IPS-18a (cell line): ENCODE results near the gene HPS5.
"Not testable (repeated sequence)": the region's sequence is repeated elsewhere in the genome, so short reads cannot be mapped to it uniquely, and the experiment has no call there.

Experiments used
- H3K27ac ChIP-seq: one replicate; pipeline ENCODE4 v1.5.1; 2013; ENCODE audit warnings: low read length
- H3K27me3 ChIP-seq: one replicate; pipeline ENCODE4 v1.6.1; 2013; ENCODE audit warnings: mild to moderate bottlenecking, low read length; ENCODE audit not compliant: control insufficient read depth, insufficient read depth
- H3K36me3 ChIP-seq: one replicate; pipeline ENCODE4 v1.6.1; 2013; ENCODE audit warnings: low read depth, low read length; ENCODE audit not compliant: control insufficient read depth
- H3K4me1 ChIP-seq: one replicate; pipeline ENCODE4 v1.6.1; 2013; ENCODE audit warnings: low read depth, low read length; ENCODE audit not compliant: control insufficient read depth
- H3K4me3 ChIP-seq: one replicate; pipeline ENCODE4 v1.5.1; 2013; ENCODE audit warnings: low read length
- H3K9ac ChIP-seq: one replicate; pipeline ENCODE4 v1.6.1; 2013; ENCODE audit warnings: mild to moderate bottlenecking, low read length, moderate library complexity
- H3K9me3 ChIP-seq: one replicate; pipeline ENCODE4 v1.6.1; 2013; ENCODE audit warnings: low read depth, low read length; ENCODE audit not compliant: control insufficient read depth

Gene HPS5

GRCh38 chr11:18247191-18247581, 74.8 kb downstream of the HPS5 start:
- not testable (repeated sequence) for H3K36me3 ChIP-seq, H3K9me3 ChIP-seq, H3K9ac ChIP-seq, H3K4me3 ChIP-seq, H3K4me1 ChIP-seq, H3K27me3 ChIP-seq, H3K27ac ChIP-seq

DNA sequence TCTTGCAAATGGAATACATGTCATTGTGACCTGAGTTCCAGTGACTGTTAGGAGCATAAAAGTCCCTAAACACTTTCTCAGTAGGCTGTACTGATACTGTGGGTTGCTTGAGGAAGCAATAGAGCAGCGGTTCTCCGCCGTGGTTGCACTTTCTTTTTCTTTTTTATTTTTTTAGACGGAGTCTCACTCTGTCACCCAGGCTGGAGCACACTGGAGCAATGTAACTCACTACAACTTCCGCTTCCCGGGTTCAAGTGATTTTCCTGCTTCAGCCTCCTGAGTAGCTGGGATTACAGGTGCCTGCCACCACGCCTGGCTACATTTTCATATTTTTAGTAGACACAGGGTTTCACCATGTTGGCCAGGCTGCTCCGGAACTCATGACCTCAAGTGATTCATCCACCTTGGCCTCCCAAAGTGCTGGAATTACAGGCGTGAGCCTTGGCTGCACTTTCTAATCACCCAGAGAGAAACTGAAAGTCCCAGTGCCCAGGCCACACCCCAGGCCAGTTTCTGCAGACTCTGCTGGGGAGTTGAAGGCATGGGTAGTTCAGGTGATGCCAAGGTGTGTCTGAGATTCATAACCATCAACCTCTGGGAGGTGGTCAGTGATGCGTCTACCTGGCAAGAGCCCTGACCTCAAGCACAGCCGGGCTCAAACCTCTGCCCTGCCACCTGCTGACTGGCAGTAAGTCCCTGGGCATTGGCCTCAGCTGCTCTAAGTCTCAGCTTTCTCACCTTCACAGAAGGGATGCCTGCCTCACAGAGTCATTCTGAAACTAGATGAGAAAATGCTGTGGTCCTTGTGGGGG, 75.4 kb downstream of the HPS5 start:
- not testable (repeated sequence) for H3K27me3 ChIP-seq, H3K4me1 ChIP-seq, H3K9ac ChIP-seq, H3K36me3 ChIP-seq, H3K9me3 ChIP-seq, H3K4me3 ChIP-seq, H3K27ac ChIP-seq

DNA sequence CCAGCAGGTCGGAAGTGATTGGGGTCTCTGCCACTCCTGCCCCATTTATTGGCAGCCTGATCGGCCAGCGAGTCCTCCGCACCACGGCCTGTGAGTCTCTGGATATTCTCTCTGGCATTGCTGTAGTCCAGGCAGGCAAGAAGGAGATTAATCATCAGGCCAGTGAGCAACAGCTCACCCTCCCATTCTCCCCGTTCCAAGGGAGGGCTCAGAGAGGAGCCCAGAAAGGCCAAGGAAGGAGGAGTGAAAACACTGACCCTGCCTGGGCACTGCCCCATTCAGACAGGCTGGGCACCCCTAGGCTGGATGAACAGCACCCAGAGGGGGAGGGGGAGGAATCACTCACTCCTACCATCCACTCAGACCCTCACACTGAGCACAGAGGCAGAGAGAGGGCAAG, 76.5 kb downstream of the HPS5 start:
- no peak overlapping the region for H3K27ac ChIP-seq
- no peaks in the 10 kb centered on the region for H3K27me3 ChIP-seq
- H3K4me1 ChIP-seq = no peaks in the 10 kb centered on the region
- no peak overlapping the region for H3K9ac ChIP-seq
- H3K36me3 ChIP-seq = no peaks in the 10 kb centered on the region
- H3K9me3 ChIP-seq = peaks cover 2% of the 10 kb centered on the region
- H3K4me3 ChIP-seq = no peak overlapping the region

DNA sequence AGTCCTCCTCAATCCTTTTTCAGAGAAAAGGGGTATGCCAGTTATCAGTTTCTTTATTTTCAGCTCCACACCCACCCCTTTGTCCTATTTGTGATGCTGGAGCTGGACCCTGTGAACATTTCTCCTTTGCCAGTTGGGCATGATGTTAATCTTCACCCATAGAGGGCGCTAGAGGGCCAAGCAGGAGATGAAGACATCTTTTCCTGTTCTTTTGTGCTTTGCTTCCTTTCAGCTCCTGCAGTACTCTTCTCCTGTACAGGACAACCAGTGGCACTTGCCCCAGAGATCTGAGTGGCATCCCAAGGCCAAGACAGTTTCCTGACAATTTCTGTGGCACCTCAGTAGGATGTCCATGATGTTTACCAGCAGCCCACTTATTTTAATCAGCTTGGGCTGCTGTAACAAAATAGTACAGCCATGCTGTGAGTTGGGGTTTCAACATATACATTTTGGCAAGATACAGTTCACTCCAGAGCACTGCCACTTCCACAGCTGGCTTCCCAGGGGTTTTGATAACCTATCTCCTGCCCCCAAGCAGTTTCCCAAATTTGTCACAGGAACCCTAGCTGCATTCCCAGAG, 78.1 kb downstream of the HPS5 start:
- Histone ChIP-seq H3K4me1 (no peaks in the 10 kb centered on the region), H3K9ac (no peak overlapping the region), H3K27ac (no peak overlapping the region), H3K4me3 (no peak overlapping the region), H3K9me3 (peaks cover 2% of the 10 kb centered on the region), H3K27me3 (no peaks in the 10 kb centered on the region), H3K36me3 (no peaks in the 10 kb centered on the region)

GRCh38 chr11:18239655-18240054, 82.3 kb downstream of the HPS5 start:
- H3K27ac ChIP-seq = no peak overlapping the region
- no peaks in the 10 kb centered on the region for H3K36me3 ChIP-seq

DNA sequence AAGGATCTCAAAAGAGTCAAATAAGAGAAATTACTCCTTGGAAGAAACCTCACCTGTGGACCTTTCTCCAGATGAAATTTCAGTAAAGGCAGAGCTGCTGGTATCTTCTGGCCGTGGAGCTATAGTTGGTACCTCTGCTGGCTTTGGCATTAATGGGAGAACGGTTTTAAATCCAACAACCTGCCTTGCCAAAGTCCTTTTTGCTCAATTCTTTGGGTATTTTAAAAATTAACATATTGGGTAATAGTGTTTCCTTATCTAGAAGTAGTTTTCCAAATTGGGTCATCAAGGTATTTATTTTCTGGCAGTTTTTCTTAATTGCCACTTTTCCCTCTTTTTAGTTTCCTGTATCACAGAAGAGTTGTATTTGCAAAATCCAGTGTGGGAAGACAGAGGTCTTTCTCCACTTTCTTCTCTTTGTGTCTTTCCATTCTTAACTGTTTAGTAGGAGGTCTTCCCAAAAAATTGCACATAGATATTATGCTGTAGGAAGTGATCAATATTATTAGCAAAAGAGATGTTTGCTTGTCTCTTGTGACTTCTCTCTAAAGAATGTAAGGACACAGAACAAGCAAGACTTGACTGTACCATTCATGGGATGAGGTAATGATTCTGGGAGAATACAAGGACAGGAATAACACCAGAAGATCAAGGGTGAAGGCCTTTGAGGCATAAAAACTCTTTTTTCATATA, 85.1 kb downstream of the HPS5 start, which contains the start of gene SAA4:
TSS of gene SAA4 (minus strand) at position 139 of the 693 bp plus-strand sequence. CDS start 876 bp downstream, outside the sequence.
- Histone ChIP-seq H3K27ac (no peak within 1 kb of the TSS), H3K36me3 (no peaks in the 10 kb centered on the region), H3K9me3 (peaks cover 2% of the 10 kb centered on the region), H3K4me3 (no peak within 1 kb of the TSS), H3K27me3 (no peaks in the 10 kb centered on the region), H3K4me1 (no peaks in the 10 kb centered on the region), H3K9ac (no peak within 1 kb of the TSS)

More at GRCh38 chr11:18239655-18240054, 82.3 kb downstream of the HPS5 start:
- no peak overlapping the region for H3K4me3 ChIP-seq
- no peaks in the 10 kb centered on the region for H3K27me3 ChIP-seq
- no peak overlapping the region for H3K9ac ChIP-seq
- H3K9me3 ChIP-seq = peaks cover 2% of the 10 kb centered on the region
- H3K4me1 ChIP-seq = no peaks in the 10 kb centered on the region

DNA sequence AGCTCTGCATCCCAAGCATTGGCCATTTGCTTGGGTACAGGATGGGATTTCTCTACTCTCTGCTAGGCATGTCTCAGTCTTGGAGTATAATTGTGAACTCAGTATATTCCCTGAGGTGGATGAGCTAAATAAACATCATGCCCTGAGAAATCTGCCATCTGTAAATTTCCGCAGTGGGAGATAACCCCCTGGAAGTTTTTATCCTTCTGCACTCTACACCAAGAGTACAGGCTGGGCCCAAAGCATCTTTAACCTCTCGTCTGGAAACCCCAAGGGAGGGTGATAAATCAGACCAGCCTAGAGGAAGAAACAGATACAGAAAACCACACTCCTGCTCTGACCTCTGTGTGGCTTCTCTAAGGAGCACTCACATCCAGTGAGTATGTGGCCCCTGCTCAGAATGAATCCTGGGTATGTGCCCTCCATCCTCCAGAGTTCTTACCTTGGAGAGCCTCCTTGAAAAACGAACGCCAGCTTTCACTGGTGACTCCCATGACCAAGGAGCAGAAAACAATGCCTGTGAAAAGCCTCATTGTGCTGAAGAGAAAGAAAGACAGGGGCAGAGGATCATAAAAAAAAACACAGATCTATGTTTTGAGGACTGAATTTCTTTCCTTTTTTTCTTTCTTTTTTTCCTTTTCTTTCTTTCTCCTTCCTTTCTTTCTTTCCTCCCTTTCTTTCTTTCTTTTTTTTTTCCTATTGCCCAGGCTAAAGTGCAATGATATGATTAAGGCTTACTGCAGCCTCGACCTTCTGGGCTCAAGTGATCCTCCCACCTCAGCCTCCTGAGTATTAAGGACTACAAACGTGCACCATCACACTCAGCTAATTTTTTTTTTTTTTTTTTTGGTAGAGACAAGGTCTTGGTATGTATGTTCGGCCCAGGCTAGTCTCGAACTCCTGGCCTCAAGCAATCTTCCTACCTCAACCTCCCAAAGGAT, 86.3 kb downstream of the HPS5 start:
- H3K27me3 ChIP-seq = no peaks in the 10 kb centered on the region
- H3K4me1 ChIP-seq = no peaks in the 10 kb centered on the region
- H3K9me3 ChIP-seq = no peaks in the 10 kb centered on the region
- no peak overlapping the region for H3K9ac ChIP-seq
- no peak overlapping the region for H3K27ac ChIP-seq
- no peak overlapping the region for H3K4me3 ChIP-seq
- no peaks in the 10 kb centered on the region for H3K36me3 ChIP-seq

DNA sequence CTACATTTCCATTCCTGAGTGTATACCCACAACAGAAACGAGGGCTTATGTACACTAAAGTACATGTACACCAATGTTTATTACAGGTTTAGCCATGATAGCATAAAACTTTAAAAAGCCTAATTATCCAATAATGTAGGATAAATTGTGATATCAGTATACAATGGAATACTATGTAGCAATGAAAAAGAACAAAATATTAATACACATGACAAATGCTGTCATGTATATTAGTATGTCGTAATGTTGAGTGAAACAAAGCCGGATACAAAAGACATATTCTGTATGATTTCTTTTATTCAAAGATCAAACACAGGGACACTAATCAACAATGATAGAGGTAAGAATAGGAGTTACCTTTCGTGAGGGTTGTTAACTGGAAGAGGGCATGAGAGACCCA, 88.0 kb downstream of the HPS5 start:
- Histone ChIP-seq H3K9ac (no peak overlapping the region), H3K4me3 (no peak overlapping the region), H3K4me1 (no peaks in the 10 kb centered on the region), H3K36me3 (no peaks in the 10 kb centered on the region), H3K27ac (no peak overlapping the region), H3K27me3 (no peaks in the 10 kb centered on the region), H3K9me3 (no peaks in the 10 kb centered on the region)

DNA sequence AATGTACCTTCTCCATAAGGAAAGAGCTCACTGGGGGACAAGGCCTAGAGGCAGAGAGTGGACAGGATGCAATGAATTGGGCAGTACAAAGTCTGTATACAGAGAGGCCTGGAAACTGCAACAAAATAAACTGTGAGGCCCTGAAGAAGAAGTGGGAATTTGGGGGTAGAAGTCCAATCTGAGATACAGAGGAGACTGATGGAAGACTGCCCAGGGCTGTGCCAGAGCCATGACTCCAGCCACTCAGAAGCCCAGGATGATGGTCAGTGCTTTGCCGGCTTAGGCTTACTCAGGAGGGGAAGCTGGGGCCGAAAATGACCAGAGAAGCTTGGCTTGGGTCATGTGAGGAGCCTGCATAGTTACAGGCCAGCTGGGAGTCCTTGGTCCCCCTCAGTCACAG, 91.1 kb downstream of the HPS5 start:
- H3K9ac ChIP-seq = no peak overlapping the region
- H3K4me3 ChIP-seq = no peak overlapping the region
- no peaks in the 10 kb centered on the region for H3K4me1 ChIP-seq
- H3K27ac ChIP-seq = no peak overlapping the region
- H3K27me3 ChIP-seq = no peaks in the 10 kb centered on the region
- no peaks in the 10 kb centered on the region for H3K36me3 ChIP-seq
- no peaks in the 10 kb centered on the region for H3K9me3 ChIP-seq

DNA sequence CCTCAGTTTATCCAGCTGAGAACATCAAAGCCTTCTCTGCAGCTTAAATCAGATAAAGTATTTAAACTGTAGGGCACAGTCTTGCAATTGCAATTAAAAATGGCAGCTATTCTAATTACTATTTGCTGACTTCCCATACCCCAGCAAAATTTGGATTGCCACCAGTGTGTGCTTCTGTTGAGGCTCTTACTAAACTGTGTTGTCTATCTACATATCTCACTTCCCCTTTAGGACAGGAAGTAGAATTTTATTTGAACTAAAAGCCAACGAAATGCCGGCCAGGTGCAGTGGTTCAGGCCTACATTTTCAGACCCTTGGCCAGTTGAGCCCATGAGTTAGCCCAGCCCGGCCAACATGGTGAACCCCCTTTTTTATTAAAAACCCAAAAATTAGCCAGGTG, 92.4 kb downstream of the HPS5 start:
- H3K4me3 ChIP-seq = no peak overlapping the region
- no peaks in the 10 kb centered on the region for H3K27me3 ChIP-seq
- no peaks in the 10 kb centered on the region for H3K9me3 ChIP-seq
- no peak overlapping the region for H3K9ac ChIP-seq
- H3K27ac ChIP-seq = no peak overlapping the region
- no peaks in the 10 kb centered on the region for H3K4me1 ChIP-seq
- H3K36me3 ChIP-seq = no peaks in the 10 kb centered on the region
